ENCODE results near the gene ABHD15.

Gene ABHD15

DNA sequence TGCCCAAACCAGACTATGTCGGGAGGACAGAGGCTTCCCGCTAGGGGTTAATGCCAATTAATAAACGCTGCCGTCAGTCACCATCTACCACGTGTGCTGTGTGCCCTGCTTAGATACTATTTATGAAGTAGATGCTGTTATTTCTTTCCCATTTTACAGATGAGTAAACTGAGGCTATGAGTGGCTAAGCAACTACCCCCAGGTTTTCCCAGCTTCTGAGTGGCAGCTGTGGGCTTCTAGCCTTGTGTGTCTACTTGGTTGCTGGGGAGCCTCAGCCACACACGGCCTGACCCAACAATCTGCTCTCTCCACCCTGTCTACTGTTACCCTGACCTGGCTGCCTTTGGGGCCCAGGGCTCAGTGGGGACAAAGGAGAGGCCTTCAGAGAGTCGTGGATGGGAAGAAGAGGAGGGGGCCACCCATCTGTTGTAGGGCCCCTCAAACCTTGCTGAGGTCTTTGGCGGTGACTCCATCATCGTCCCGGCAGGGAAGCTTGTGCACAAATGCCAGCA lies 15.5 kb upstream of the ABHD15 start:
- DNase-seq: no peak

DNA sequence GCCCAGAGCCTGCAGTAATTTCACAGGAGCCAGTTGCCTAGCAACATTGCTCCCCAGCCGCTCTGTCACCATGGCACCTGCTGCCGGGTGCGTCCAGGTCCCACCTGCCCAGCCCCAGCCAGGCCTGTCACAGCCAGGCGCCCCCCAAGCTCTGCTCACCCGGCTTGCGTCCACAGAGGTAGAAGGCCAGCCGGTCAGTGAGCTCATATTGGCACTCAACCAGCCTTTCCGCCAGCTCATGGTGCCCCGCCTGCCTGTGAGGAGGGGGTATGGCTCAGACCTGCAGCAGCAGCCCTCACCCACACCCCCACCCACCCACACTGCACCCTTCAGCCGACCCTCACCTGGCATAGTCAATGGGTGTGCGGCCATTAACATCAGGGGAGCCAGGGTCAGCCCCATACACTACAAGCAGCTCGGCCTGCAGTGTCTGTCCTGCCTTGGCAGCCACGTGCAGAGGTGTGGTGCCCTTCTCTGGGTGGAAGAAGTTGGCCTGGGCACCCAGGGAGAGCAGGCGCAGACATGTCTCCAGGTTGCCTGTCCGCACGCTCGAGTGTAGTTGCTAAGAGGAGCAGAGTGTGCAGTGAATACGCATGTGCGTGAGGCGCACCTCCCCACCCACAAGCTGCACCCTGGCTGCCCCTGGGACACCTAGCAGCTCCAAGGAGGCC lies 14.9 kb upstream of the ABHD15 start:
- no peak for DNase-seq

DNA sequence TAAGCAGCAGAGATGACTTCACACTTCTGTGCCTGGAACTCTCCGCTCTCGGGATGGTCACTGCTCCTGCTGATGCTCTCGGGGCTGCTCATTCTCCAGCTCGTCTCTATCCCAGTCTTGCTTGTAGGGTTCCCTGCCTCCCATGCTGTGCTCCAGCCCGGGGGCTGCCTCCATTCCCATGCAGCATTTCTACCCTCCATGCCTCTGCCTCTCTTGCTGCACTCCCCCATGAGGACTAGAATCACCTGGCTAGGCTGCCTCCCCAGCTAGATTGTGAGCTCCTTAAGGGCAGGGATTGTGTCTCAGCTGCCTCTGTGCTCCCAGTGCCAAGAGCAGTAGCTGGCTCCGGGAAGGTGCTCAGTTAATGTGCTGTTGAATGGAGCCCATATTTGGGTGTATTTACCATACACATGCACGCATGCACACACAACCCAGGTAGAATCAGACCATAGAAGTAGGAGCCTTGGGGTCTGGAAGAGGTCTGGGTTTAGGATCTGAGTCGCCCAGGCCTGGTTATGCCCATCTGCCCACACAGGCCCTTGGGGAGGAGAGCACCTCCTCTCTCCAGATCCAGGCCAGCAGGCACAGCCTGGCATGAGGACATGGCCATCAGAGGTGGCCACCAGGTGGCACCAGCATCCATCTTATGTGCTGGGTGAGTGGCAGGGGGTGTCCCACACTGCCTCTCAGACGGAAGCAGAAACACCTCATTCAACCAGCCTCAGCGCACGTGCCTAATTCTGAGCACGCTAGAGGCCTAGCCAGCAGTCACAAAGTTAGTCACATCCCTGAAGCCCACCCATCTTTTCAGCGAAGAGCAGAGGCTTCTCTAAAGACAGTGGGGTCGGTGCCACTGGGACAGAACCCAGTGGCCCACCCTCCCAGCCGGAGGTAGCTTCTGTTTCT lies 13.3 kb upstream of the ABHD15 start:
- peak; percentile 63 for DNase-seq

DNA sequence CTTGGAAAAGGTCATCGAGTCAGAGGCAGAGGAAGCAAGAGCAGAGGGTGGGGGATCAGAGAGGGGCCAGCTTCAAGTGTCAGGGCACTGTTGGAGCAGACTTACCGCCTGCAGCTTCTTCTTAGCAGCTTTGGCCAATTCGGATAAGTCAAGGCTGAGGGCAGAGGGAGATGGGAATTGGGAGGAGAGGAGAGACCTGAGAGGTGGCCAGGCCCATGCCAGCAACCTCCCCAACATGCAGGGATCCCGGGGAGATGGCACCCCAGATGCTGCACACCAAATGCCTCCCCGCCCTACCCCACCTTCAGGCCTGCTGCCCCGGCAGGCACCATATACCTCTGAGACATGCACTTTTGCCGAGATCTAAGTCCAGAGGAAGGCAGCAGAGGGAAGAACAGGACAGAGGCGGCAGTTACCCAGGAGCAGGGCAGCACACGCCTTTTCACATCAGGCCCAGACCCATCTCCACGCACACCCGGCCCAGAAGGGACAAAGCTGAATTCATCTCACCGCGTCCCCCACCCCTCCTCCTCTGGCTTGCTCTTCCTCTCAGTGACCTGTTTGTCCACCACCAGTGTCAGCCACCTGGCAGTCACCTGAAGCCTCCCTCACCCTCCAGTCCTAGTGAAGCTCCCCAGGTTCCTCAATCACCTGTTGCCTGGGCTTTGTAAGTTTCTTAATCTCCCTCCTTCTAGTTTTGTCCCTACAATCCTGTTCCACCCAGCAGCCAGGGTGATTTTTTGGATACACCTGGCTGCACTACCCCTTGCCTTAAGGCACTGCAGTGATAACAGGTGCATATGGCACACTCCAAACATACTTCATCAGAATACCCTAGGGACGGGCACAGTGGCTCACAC lies 12.0 kb upstream of the ABHD15 start:
- DNase-seq: no peak

DNA sequence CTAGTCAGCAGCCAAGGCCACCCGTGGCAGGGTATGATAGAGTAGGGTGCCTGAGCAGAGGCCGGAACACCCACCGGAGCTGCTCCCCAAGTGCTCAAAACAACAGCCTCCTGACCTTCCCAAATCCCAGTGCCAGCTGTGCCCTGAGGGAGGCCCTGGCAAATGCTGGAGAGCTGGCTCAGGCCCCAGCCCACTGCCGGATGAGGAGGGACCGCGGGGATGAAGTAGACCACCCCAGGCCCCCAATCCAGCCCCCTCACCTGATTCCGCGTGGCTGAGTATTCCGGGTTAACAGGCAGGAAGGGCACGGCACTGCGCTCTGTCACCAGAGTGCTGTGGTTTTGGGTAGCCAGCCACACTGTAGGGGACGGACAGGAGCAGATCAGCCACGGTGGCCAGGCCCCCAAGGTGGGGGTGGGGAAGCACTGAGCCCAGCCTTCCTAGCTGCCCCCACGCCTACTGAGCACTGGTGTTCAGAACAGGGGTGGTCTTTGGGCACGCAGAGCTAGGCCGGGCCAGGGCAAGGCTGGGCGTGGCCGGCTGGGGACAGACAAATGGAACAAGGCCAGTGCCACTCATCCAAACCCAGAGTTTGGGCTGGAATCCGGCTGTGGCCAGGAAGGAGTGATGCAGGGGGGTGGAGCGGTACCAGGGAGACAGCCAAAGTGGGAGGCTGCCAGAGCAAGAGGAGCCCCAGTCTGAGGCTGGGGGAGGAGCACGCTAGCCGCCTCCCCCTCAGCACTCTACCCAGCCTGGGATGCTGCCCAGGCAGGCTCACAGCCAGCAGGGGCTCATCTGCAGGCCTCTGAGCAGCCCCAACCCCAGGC lies 10.8 kb upstream of the ABHD15 start:
- no peak for DNase-seq

DNA sequence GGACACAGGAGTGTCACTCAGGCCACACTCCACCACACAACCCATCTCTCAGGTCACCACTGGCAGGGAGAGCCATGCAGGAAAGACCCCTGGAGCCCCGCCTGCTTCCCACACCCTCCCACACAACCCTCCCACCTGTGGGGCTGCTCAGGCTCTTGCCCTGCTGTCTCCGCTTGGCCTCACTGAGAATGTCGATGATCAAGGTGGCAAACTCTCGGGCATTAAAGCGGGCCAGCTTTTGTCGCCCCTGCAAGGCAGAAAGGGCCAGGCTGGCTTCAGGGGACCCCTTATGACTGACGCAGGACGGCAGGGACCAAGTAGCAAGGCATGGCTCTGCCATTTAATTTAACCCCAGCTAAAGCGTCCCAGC lies 10.1 kb upstream of the ABHD15 start:
- DNase-seq: no peak

DNA sequence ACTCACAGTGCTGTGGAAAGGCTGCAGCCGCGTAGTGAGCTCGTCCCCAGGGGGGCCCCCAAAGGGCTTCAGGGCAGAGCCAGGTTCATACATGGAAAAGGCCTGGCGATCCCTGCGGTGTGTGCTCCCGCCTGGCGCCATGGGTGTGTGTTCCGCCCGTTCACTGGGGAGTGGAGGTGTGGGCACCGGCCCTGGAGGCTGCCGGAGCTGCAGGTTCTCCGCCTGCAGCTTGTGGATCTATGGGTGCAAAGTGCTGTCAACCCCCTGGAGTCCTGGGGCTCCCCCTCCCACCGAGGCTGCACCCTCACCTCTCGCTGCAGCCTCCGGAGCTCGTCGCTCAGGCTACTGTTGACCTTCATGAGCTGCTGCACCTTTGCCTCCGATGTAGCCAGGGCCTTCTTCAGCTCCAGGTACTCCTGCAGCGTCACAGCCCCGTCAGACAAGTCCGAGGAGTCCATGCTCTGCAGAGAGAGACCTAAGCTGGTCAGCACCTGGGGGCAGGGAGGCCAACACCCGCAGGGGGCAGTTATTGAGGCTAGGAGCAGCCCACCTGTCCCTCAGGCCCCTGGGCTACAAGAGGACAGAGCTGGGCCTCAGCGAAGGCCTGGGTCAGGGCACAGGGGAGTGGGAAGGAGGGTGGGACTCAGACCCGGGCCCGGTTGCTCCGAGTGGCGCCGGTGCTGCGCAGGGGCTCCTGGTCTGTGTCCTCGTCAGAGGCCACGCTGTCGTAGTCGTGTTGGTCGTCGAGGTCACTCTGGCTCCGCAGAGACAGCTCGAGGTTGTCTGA lies 9.6 kb upstream of the ABHD15 start:
- DNase-seq: no peak

DNA sequence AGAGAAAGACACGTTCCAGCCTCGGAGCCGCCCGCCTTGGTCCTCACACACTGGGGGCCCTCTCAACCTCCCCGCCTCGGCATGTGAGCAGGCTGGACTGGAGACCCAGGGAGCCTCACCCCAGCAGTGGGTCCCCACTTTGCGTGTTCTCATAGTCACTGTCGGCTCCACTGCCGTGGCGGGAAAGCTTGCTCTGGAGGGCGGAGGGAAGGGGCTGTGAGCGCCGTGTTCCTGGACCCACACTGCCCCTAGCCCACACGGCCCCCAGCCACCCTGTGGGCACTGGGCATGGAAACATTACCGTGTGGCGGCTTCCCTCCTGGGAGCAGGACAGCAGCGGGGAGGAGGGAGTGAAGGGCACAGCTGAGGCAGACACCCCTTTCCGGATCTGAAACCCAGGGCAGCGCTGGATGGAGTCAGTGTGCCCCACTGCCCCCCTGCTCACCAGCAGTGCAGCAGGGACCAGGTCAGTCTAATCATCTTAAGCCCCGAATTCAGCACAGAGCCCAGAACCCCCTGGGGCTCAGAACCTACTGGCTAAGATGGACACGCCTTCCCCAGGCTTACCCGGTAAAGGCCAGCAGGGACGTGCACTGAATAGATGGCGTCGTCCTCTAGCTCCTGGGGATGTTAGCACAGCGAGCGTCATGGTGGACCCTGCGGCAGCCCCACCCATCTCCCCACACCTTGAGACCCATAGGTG lies 8.8 kb upstream of the ABHD15 start:
- DNase-seq: no peak

DNA sequence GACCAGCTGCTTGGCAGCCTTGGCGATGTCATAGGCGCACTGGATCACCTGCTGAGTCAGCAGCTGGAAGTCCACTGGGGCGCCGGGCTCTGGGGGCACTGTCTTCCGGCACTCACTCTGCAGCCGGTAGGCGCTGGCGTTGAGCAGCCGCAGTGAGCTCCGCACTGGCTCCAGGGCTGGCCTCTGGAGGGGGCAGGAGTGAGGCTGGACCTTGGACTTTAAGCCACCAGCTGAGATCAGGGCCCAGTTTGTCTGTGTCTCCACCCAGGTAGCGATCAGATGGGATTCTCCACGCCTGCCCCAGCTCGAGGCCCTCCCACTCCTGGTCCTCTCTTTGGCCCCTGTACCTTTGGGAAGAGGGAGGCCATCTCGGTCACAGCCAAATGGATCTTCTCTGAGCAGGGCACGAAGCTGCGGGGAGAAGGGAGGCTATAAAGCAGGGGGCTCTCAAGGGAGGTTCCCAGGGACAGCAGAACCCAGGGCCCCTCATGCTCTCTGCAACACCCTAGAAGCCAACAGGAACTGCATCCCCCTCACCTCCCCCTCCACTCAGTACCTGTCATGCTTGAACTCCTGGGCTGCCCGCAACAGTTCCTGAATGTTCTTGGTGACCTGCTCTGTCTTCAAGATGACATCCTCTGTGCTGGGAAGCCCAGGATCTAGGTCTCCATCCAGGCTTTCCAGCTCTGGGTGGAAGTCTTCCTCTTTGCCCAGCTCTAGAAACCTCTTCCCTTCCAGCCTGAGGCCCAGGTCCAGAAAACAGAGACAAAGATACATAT lies 8.1 kb upstream of the ABHD15 start:
- DNase-seq: no peak

DNA sequence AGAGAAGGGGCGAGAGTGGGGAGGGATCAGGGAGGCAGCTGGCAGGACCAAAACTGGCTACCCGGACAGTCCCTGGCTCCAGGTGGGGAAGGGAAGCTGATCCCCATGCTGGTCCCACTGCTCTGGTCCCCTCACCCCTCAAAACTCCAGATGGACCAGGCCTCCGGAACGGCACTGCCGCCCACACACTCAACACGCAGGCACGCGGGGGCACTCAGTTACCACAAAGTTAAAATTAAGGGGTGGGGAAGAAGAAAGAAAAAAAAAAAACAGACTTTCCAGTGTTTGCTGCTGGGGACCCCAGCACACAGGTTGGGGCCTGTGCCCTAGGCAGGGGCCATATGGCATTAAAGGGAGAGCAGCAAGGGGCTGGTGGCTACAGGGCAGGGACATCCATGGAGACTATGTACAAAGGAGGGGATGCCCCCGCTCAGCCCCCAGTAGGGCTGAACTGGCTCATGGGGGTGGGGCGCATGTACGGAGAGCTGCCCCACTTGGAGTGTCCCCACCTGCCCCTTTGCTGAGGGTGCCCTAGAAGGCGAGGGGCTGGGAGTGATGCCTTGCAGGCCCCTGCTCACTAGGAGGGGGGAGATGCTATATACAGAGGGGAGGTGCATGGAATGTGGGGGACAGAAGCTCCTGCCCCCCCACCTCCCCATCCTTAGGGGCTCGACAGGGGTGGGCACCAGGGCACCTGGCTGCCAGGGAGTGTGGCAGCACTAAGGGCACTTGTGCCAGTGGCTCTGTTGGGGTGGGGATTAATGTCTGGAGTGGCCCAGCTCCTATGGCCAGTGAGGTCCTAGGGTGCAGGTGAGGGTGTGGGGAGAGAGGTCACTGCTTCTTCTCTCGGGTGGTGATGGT lies 7.3 kb upstream of the ABHD15 start:
- no peak for DNase-seq

DNA sequence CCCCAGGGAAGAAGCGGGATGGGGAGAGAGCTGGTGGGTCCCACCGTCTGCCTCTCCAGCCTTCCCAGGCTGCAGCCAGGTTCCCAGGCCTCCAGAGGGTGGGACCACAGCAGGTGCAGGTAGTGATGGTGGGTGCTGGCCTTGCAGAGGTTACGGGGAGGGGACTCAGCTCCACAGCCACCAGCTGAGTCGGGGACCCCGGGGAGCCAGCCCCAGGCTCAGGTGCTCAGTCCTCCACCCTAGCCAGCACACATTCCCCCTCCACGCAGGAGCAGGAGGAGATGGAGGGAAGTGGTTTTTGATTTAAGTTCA lies 6.7 kb upstream of the ABHD15 start:
- DNase-seq: no peak

DNA sequence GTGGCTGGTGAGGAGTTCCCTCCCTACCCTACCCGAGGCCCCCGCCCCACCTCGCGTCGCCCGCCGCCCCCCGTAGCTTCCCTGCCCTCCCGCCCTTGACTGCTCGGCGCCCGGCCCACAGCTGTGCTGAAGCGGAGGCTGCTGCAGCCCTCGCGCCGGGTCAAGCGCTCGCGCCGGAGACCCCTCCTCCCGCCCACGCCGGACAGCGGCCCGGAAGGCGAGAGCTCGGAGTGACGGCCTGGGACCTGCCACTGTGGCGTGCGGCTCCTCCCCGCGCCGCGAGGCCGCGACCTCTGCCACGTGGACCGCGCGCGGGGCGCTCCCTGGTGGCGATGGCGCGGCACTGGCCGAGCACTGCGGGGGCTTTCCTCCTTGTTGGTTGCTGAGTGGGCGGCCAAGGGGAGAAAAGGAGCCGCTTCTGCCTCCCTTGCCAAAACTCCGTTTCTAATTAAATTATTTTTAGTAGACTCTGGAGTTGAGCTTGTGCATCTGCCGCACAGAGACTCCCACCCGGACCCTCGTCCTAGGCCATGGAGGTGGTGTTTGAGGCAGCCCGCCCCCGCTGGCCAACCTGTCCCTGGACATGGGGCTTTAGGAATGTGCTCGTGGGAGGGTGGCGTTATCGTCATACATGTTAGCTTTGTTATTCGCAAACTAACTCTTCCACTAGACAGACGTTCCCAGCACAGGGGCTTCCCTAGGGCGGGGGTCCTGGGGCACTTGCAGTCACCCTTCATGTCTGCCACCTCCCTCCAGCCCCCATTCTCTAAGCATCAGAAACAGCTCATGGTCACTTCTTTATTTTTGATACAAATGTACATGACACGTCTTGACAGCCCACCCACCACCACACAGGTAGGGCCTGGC lies 6.1 kb upstream of the ABHD15 start:
- DNase-seq: no peak

DNA sequence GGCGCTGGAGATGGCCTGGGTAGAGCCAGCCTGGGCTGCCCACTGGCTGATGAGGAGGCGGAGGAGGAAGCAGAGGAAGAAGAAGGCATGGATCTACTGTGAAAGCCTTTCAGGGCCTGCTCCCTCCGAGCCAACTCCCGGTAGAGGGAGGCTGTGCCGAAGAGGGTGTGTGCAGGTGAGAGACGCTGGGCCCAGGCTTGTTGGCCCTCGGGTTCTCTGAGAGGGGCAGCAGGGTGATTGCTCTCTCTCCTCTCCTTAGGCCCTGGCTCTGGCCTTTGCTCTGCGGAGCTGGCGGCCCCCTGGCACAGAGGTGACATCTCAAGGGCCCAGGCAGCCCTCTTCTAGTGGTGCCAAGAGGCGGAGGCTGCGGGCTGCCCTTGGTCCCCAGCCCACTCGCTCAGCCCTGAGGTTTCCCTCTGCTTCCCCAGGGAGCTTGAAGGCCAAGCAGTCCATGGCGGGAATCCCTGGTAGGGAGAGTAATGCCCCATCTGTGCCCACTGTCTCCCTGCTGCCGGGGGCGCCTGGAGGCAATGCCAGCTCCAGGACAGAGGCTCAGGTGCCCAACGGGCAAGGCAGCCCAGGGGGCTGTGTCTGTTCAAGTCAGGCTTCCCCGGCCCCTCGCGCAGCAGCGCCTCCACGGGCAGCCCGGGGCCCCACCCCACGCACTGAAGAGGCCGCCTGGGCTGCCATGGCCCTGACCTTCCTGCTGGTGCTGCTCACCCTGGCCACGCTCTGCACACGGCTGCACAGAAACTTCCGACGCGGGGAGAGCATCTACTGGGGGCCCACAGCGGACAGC lies 5.2 kb upstream of the ABHD15 start:
- DNase-seq: no peak

DNA sequence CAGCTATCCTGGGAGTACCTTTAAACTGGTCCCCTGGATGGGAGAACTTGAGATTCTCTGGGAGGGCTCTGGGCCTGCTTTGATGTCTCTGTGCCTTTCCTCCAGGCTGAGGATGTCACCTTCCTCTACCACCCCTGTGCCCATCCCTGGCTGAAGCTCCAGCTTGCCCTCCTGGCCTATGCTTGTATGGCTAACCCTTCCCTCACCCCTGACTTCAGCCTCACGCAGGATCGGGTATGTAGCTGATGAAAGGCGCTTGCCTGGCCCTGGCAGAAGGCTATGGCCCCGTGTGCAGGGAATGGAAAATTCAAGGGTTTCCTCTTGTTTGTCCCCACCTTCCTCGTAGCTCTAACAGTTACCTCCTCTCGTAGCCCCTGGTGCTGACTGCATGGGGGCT lies 4.6 kb upstream of the ABHD15 start:
- no peak for DNase-seq

DNA sequence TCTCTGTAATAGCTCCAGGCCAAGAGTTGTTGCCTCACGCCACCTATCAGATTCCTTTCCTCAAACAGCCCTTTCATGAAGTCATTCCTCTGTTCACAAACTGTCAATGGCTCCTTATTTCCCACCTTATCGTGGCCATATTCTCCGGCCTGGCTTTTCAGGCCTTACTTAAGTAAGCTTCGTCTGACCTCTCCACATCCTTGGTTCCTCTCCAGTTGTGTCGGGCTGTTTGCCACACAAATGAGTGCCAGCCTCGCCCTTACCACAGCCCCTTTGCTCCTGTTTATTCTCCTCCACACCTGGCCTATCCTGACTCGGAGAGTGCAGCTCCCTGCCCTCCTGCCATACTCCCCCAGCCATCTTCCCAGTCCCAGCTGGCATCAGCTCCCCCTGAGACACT lies 3.7 kb upstream of the ABHD15 start:
- no peak for DNase-seq

DNA sequence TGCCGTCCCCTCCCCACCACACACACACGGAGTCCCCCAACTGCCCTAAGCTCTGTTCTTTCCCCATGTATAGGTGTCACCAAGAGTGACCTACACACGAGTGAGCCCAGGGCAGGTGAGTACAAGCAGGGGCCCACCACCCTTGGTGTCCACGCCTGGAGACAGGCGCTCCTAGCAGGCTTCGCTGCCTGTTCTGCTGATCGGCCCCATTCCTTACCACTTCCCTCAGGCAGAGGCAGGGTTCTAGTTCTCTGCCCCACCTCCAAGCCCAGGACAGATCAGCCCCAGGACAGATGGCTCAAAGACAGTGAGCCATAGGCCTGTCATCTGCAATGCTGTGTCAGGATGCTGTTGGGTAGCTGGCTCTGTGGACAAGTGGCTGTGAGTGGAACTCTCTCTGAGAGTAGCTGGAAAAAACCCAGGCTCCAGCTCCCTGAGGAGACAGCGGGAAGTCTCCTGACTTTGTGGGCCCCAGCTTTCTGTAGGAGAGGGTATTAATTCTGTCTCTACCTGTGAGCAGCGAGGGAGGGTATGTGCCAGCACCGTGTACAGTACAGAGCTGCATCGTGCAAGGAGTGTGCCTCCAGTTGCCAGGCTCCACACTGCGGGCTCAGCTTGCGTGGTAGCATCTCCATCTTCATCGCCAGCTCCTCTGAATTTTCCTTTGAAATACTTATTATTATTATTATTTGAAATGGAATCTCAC lies 2.6 kb upstream of the ABHD15 start:
- DNase-seq: no peak

Data from NCI-H2029 (cell line).